ENCODE results near the gene HOATZ. TPM values are rescaled to one million over a fixed set of nuclear protein-coding genes. Genes with fewer than 3 reads are reported as not detected.

Gene HOATZ
- total RNA-seq, 1 donor from 2014 or later = 0.43 TPM

- H2AFZ ChIP-seq (ENCODE audit: low read depth, low read length) = peak overlapping the region; percentile 99
- peak overlapping the region; percentile 79 for H3K27ac ChIP-seq (ENCODE audit: low read depth, low read length)
- no peak for FAIRE-seq
Measured at GRCh38 chr11:111541254-111542061, 26.9 kb downstream of the HOATZ start.

GRCh38 chr11:111542606-111543275 lies 28.2 kb downstream of the HOATZ start:
- H3K36me3 ChIP-seq (ENCODE audit: insufficient read depth, low read length) = peaks cover 13% of the 10 kb centered on the region
- H3K4me1 Mint-ChIP-seq (ENCODE audit: low read depth, unreplicated experiment) = peaks cover 13% of the 10 kb centered on the region
- H3K27me3 Mint-ChIP-seq (ENCODE audit: low read depth, unreplicated experiment) = no peaks in the 10 kb centered on the region
- peak overlapping the region; percentile 90 for H3K9ac ChIP-seq (ENCODE audit: low read length)
- H3K4me3 Mint-ChIP-seq (ENCODE audit: unreplicated experiment) = peak overlapping the region; percentile 92
- no peak overlapping the region for H3K27ac Mint-ChIP-seq (ENCODE audit: unreplicated experiment)
- H2AFZ ChIP-seq (ENCODE audit: low read depth, low read length) = no peak overlapping the region
- FAIRE-seq (no peak), DNase-seq (ENCODE audit: low read depth) (no peak)
- H3K27me3 ChIP-seq (ENCODE audit: insufficient read depth, low read length) = no peaks in the 10 kb centered on the region
- TF ChIP-seq, protein P1, sequence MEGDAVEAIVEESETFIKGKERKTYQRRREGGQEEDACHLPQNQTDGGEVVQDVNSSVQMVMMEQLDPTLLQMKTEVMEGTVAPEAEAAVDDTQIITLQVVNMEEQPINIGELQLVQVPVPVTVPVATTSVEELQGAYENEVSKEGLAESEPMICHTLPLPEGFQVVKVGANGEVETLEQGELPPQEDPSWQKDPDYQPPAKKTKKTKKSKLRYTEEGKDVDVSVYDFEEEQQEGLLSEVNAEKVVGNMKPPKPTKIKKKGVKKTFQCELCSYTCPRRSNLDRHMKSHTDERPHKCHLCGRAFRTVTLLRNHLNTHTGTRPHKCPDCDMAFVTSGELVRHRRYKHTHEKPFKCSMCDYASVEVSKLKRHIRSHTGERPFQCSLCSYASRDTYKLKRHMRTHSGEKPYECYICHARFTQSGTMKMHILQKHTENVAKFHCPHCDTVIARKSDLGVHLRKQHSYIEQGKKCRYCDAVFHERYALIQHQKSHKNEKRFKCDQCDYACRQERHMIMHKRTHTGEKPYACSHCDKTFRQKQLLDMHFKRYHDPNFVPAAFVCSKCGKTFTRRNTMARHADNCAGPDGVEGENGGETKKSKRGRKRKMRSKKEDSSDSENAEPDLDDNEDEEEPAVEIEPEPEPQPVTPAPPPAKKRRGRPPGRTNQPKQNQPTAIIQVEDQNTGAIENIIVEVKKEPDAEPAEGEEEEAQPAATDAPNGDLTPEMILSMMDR (IDR thresholded peaks at IDR 0.05; ENCODE audit: insufficient read depth, low read depth, low read length) = no peak
- TF ChIP-seq EZH2 (IDR thresholded peaks at IDR 0.05; ENCODE audit: insufficient read depth, low read length) = no peak
- H3K4me3 ChIP-seq (ENCODE audit: insufficient read depth, low read depth, low read length) = no peak overlapping the region
- peaks cover 3% of the 10 kb centered on the region for H3K9me3 Mint-ChIP-seq (ENCODE audit: unreplicated experiment)
- H3K36me3 Mint-ChIP-seq (ENCODE audit: low read depth, unreplicated experiment) = peaks cover 22% of the 10 kb centered on the region
- peaks cover 10% of the 10 kb centered on the region for H4K20me1 ChIP-seq (ENCODE audit: insufficient read depth, low read length)
- peaks cover 21% of the 10 kb centered on the region for H3K79me2 ChIP-seq (ENCODE audit: insufficient read depth, low read length)
- H3K27ac ChIP-seq (ENCODE audit: low read depth, low read length) = no peak overlapping the region
- peaks cover 25% of the 10 kb centered on the region for H3K4me1 ChIP-seq (ENCODE audit: insufficient read depth, low read length)
- no peaks in the 10 kb centered on the region for H3K9me3 ChIP-seq (ENCODE audit: insufficient read depth, low read depth, low read length)
- peak overlapping the region; percentile 88 for H3K4me2 ChIP-seq (ENCODE audit: low read length)

More at GRCh38 chr11:111541254-111542061, 26.9 kb downstream of the HOATZ start:
- DNase-seq (ENCODE audit: low read depth) = peak; percentile 91
- H4K20me1 ChIP-seq (ENCODE audit: insufficient read depth, low read length) = peaks cover 10% of the 10 kb centered on the region
- H3K9me3 ChIP-seq (ENCODE audit: insufficient read depth, low read depth, low read length) = no peaks in the 10 kb centered on the region
- Mint-ChIP-seq H3K36me3 (ENCODE audit: low read depth, unreplicated experiment) (peaks cover 15% of the 10 kb centered on the region), H3K9me3 (ENCODE audit: unreplicated experiment) (peaks cover 3% of the 10 kb centered on the region), H3K4me1 (ENCODE audit: low read depth, unreplicated experiment) (peaks cover 13% of the 10 kb centered on the region), H3K4me3 (ENCODE audit: unreplicated experiment) (peak overlapping the region; percentile 92), H3K27ac (ENCODE audit: unreplicated experiment) (peak overlapping the region; percentile 91), H3K27me3 (ENCODE audit: low read depth, unreplicated experiment) (no peaks in the 10 kb centered on the region)
- H3K36me3 ChIP-seq (ENCODE audit: insufficient read depth, low read length) = peaks cover 13% of the 10 kb centered on the region
- H3K4me2 ChIP-seq (ENCODE audit: low read length) = peak overlapping the region; percentile 88
- H3K4me3 ChIP-seq (ENCODE audit: insufficient read depth, low read depth, low read length) = peak overlapping the region; percentile 69
- peak overlapping the region; percentile 90 for H3K9ac ChIP-seq (ENCODE audit: low read length)
- H3K27me3 ChIP-seq (ENCODE audit: insufficient read depth, low read length) = no peaks in the 10 kb centered on the region
- peaks cover 21% of the 10 kb centered on the region for H3K79me2 ChIP-seq (ENCODE audit: insufficient read depth, low read length)
- peaks cover 25% of the 10 kb centered on the region for H3K4me1 ChIP-seq (ENCODE audit: insufficient read depth, low read length)
- TF ChIP-seq, protein P1 (IDR thresholded peaks at IDR 0.05; ENCODE audit: insufficient read depth, low read depth, low read length) = no peak

Data from astrocyte (in vitro differentiated cells and primary cell).